SK-N-SH (cell line): ENCODE measurements around the gene KCNA10. TPM values are rescaled to one million over a fixed set of nuclear protein-coding genes. Genes with fewer than 3 reads are reported as not detected.

ENCODE experiments used
- CTCF ChIA-PET: fragments of 300-600, 350-600 bp; formaldehyde crosslinking; extraction: SDS; loops from one replicate; lab custom pipeline; 2021; lab: Yijun Ruan, JAX
- POLR2A ChIA-PET: fragments of 350-600 bp; sonication (Branson Sonifier 250); formaldehyde crosslinking; extraction: SDS; loops from one replicate; lab custom pipeline; 2020; ENCODE audit warnings: antibody characterized with exemption, inconsistent platforms; lab: Yijun Ruan, JAX
- DNase-seq: peaks from one replicate; pipeline ENCODE4 v3.0.0; 2012
- H2AFZ ChIP-seq: fragments of 200-600 bp; sonication (generic); 2 replicates; pipeline ENCODE4 v1.8.1; 2016; ENCODE audit warnings: antibody characterized with exemption, mild to moderate bottlenecking, low read depth
- H3F3A ChIP-seq: fragments of 200-600 bp; sonication (generic); replicated peaks from 2 replicates; pipeline ENCODE3; 2016; ENCODE audit warnings: antibody characterized with exemption, mild to moderate bottlenecking; ENCODE audit not compliant: insufficient read depth
- H3K27ac ChIP-seq, 2 experiments: fragments of 200-500 bp in 1 of 2; fragments of 200-600 bp in 1 of 2; sonication (Bioruptor generic) in 1 of 2; sonication (generic), shearing (Covaris generic) in 1 of 2; 2 replicates each; pipeline versions ENCODE4 v1.5.1 to v1.6.1; 2014 to 2016; ENCODE audit warnings: low read depth in 2 of 2, inconsistent platforms in 1 of 2, low read length in 1 of 2, mild to moderate bottlenecking in 1 of 2, mixed read lengths in 1 of 2
- H3K27me3 ChIP-seq: fragments of 200-600 bp; sonication (generic), shearing (Covaris generic); 2 replicates; pipeline ENCODE4 v1.6.1; 2016; ENCODE audit warnings: mixed run types; ENCODE audit not compliant: insufficient read depth
- H3K36me3 ChIP-seq, 2 experiments: fragments of 200-500 bp in 1 of 2; fragments of 200-600 bp in 1 of 2; sonication (Bioruptor generic) in 1 of 2; sonication (generic) in 1 of 2; replicated peaks in 1 of 2; 2 replicates each; pipeline versions ENCODE3 to v1.5.1; 2014 to 2016; ENCODE audit warnings: low read length in 1 of 2, mild to moderate bottlenecking in 1 of 2; ENCODE audit not compliant: insufficient read depth in 2 of 2, control insufficient read depth in 1 of 2
- H3K4me1 ChIP-seq, 2 experiments: fragments of 200-500 bp in 1 of 2; fragments of 200-600 bp in 1 of 2; sonication (Bioruptor generic) in 1 of 2; sonication (generic), shearing (Covaris generic) in 1 of 2; 2 replicates each; pipeline versions ENCODE4 v1.5.1 to v1.6.1; 2014 to 2016; ENCODE audit warnings: low read depth in 1 of 2, low read length in 1 of 2, mixed run types in 1 of 2; ENCODE audit not compliant: insufficient read depth in 2 of 2, control insufficient read depth in 1 of 2
- H3K4me2 ChIP-seq: fragments of 200-600 bp; sonication (generic), shearing (Covaris generic); 2 replicates; pipeline ENCODE4 v1.6.1; 2017; ENCODE audit warnings: mixed run types
- H3K4me3 ChIP-seq, 2 experiments: fragments of 200-500 bp in 1 of 2; fragments of 200-600 bp in 1 of 2; sonication (Bioruptor generic) in 1 of 2; sonication (generic), shearing (Covaris generic) in 1 of 2; 2 replicates each; pipeline versions ENCODE4 v1.5.1 to v1.8.1; 2014 to 2016; ENCODE audit warnings: low read depth in 2 of 2, inconsistent platforms in 1 of 2, low read length in 1 of 2, mild to moderate bottlenecking in 1 of 2, mixed read lengths in 1 of 2, moderate library complexity in 1 of 2
- H3K79me2 ChIP-seq: fragments of 200-600 bp; sonication (generic); 2 replicates; pipeline ENCODE4 v1.8.1; 2017; ENCODE audit warnings: mild to moderate bottlenecking; ENCODE audit not compliant: insufficient read depth
- H3K9ac ChIP-seq: fragments of 200-600 bp; sonication (generic); 2 replicates; pipeline ENCODE4 v1.6.1; 2017; ENCODE audit warnings: mixed run types
- H3K9me2 ChIP-seq: fragments of 200-600 bp; sonication (generic); 2 replicates; pipeline ENCODE4 v1.6.1; 2017; ENCODE audit warnings: mixed run types
- H3K9me3 ChIP-seq: fragments of 200-600 bp; sonication (generic); 2 replicates; pipeline ENCODE4 v1.6.1; 2017; ENCODE audit warnings: mixed run types, mild to moderate bottlenecking, moderate library complexity
- H4K20me1 ChIP-seq: fragments of 200-600 bp; sonication (generic); 2 replicates; pipeline ENCODE4 v1.6.1; 2017; ENCODE audit warnings: mild to moderate bottlenecking, mixed run types; ENCODE audit not compliant: insufficient read depth
- CTCF ChIP-seq: fragments of 200-600 bp; sonication (generic); IDR thresholded peaks from 2 replicates; pipeline ENCODE4 v1.6.1; 2017; ENCODE audit warnings: antibody characterized with exemption, mild to moderate bottlenecking, moderate library complexity
- ELF1 ChIP-seq: IDR thresholded peaks from 2 replicates; pipeline ENCODE4 v1.4.0; 2012
- FOXM1 ChIP-seq: IDR thresholded peaks from 2 replicates; pipeline ENCODE4 v1.4.0; 2012; ENCODE audit warnings: low read depth, mild to moderate bottlenecking
- GABPA ChIP-seq: IDR thresholded peaks from 2 replicates; pipeline ENCODE4 v1.4.0; 2012; ENCODE audit warnings: low read depth, mild to moderate bottlenecking
- IRF3 ChIP-seq: fragments of 150-350 bp; IDR thresholded peaks from 2 replicates; pipeline ENCODE4 v1.6.1; 2016; ENCODE audit warnings: mild to moderate bottlenecking, low read depth, low read length
- MXI1 ChIP-seq: IDR thresholded peaks from 2 replicates; pipeline ENCODE4 v1.6.1; 2012; ENCODE audit warnings: mild to moderate bottlenecking, low read depth, low read length, improper control_type of control experiment
- NFIC ChIP-seq: IDR thresholded peaks from 2 replicates; pipeline ENCODE4 v1.4.0; 2012; ENCODE audit warnings: borderline replicate concordance
- NRF1 ChIP-seq: IDR thresholded peaks from 2 replicates; pipeline ENCODE4 v1.6.1; 2012; ENCODE audit warnings: low read depth, mild to moderate bottlenecking, low read length
- RAD21 ChIP-seq: IDR thresholded peaks from 2 replicates; pipeline ENCODE4 v1.6.1; 2012; ENCODE audit warnings: mild to moderate bottlenecking, low read length
- RFX5 ChIP-seq: IDR thresholded peaks from 2 replicates; pipeline ENCODE4 v1.6.1; 2012; ENCODE audit warnings: mild to moderate bottlenecking, improper control_type of control experiment, low read length
- RXRA ChIP-seq: IDR thresholded peaks from 2 replicates; pipeline ENCODE4 v1.4.0; 2012; ENCODE audit warnings: low read depth, mild to moderate bottlenecking, borderline replicate concordance
- SIN3A ChIP-seq: IDR thresholded peaks from 2 replicates; pipeline ENCODE4 v1.6.1; 2012; ENCODE audit warnings: low read depth, mild to moderate bottlenecking, low read length, moderate library complexity, borderline replicate concordance
- SMC3 ChIP-seq: IDR thresholded peaks from 2 replicates; pipeline ENCODE4 v1.6.1; 2012; ENCODE audit warnings: low read depth, low read length, improper control_type of control experiment
- TAF1 ChIP-seq: IDR thresholded peaks from 2 replicates; pipeline ENCODE4 v1.6.1; 2012; ENCODE audit warnings: low read depth, mild to moderate bottlenecking, low read length, moderate library complexity, borderline replicate concordance
- WGBS: methylation state at CpG from one replicate; pipeline ENCODE4 v1.1.6; 2017; ENCODE audit warnings: low lambda C conversion rate; 5-methylcytosine and 5-hydroxymethylcytosine counted together
- polyA plus RNA-seq, 3 experiments: library from polyadenylated mRNA; depleted of rRNA; stranded (reverse); fragments of >200 nt; gene quantifications; 2 replicates each; pipeline ENCODE4 v1.2.3, GENCODE V29; 2012
- TF ChIP-seq, protein P1 (sequence below): IDR thresholded peaks from 2 replicates; pipeline ENCODE4 v1.4.0; 2012; ENCODE audit warnings: low read depth, borderline replicate concordance

KCNA10 gene
- polyA plus RNA-seq, 1 of the 3 experiments (the other 2 are of a cell fraction) = not detected

DNA sequence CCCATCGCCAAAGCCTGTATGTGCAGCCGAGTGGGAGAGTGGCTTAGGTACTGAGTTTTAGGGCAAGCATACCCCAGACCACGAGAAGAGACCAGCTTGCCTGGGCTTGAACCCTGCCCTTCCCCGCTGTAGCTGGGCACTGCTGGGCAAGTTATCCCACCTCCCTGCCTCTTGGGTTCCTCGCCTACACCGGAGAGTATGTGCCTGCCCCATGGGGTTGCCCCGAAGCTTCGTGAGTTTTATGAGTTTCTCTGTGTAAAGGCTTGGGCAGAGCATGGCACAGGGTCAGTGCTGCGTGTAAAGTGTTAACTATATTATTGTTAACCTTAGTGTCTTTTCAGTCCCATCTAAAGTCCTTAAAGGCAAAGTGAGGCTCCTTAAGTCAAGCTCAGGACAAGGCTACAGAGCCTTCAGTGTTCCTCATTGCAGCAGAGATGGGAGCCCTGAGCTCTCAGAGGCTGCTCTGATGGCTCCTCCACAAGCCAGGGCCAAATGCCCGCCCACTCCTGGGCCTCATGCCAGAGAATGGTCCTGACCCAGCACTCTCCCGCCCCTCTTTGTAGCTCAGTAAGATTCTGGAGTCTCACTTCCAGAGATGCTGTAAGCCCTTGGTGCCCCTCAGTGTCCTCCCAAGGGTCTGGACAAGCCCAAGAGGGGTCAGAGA lies 37.0 kb upstream of the KCNA10 start (continued):
- no peak for TF ChIP-seq MXI1

DNA sequence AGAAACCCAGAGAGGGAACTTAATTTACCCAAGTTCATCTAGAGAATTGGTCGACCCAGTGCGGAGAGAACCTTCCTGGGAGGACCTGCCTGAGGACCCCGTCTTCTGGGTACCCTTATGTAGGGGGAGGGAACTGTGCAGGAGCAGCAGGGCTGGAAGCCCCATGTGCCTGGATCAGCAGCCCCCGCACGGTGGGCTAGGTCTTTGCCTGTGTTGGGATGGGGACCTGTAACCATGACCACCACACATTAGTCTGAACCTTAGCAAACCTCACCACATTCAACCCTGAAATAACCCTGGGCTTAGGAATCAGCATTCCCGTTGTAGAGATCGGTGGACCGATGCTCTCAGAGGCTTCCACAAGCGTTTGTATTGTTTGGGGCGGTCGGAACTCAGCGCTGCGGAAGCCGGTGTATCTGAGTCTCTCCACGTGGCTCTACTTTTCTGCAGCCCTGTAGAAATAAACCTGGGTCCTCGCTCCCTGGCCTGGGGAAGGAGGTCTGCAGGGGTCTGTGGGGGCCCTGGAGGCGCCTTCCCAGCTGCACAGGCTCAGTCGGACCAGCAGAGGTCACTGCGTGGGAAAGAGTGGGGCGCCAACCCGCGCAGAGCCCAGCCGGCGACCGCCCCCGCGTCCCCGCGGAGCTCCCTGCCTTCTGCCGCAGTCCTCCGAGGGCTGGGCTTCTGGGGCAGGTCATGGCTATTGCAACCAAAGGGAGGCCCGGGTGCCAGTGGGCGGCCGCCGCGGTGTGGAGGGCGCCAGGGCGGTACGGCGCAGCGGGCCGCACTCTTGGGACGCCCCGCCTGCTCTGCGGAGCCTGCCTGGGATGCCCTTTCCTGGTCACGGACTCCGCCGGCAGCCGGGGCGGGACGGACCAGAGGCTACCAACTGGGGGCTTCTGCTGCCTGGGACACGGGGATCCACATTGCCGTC lies 36.2 kb upstream of the KCNA10 start:
- TF ChIP-seq CTCF = peak; percentile 59
- TF ChIP-seq NRF1 = peak; percentile 14; the same call in 1 of the 2 replicates
- TF ChIP-seq ELF1 = no peak
- TF ChIP-seq NFIC = no peak
- peak; percentile 42 for TF ChIP-seq RAD21
- TF ChIP-seq SMC3 = peak; percentile 44
- H3K4me3 ChIP-seq = peak overlapping the region; percentile 42 to 44; a peak in 3 of 4 replicates
- no peaks in the 10 kb centered on the region for H4K20me1 ChIP-seq
- peaks cover 15% of the 10 kb centered on the region; the same call in 1 of the 2 replicates for H3K27me3 ChIP-seq
- H3K9me3 ChIP-seq = no peaks in the 10 kb centered on the region
- peak; percentile 89 for DNase-seq
- no peaks in the 10 kb centered on the region for H3K79me2 ChIP-seq
- H2AFZ ChIP-seq = no peak overlapping the region
- H3K27ac ChIP-seq = no peak overlapping the region
- no peaks in the 10 kb centered on the region for H3K36me3 ChIP-seq
- POLR2A ChIA-PET = interaction anchor here (0.6 kb wide), 2 partner anchors 51 to 264 kb away, joined by 3 read pairs; partner anchors contain the start of gene KCNA2
- CTCF ChIA-PET = interaction anchor here (0.6 to 11.0 kb wide), 39 partner anchors 8 to 275 kb away, joined by 3 to 148 read pairs (median 4); partner anchors contain the start of genes KCNA10 and KCNA2
- peaks cover 0 to 9% of the 10 kb centered on the region in 2 experiments; a peak in 1 of 4 replicates for H3K4me1 ChIP-seq
- peak overlapping the region; percentile 57 for H3K4me2 ChIP-seq
- no peak overlapping the region for H3K9ac ChIP-seq
- 29% methylated on average over 15 of the region's 53 CpGs for WGBS
- H3F3A ChIP-seq = no peaks in the 10 kb centered on the region
- no peaks in the 10 kb centered on the region for H3K9me2 ChIP-seq

- Histone ChIP-seq H3K9me2 (no peaks in the 10 kb centered on the region), H3K36me3 (no peaks in the 10 kb centered on the region), H3K4me3 (no peak overlapping the region), H3K9me3 (no peaks in the 10 kb centered on the region), H2AFZ (no peak overlapping the region), H3K4me1 (peaks cover 0 to 9% of the 10 kb centered on the region in 2 experiments; a peak in 1 of 4 replicates), H3K79me2 (no peaks in the 10 kb centered on the region), H3K27ac (no peak overlapping the region), H3K27me3 (peaks cover 15% of the 10 kb centered on the region; the same call in 1 of the 2 replicates), H3K9ac (no peak overlapping the region), H3F3A (no peaks in the 10 kb centered on the region), H4K20me1 (no peaks in the 10 kb centered on the region), H3K4me2 (no peak overlapping the region)
- no peak for DNase-seq
- ChIA-PET POLR2A (no interaction called here), CTCF (interaction anchor here (1.3 to 11.0 kb wide), 3 partner anchors 29 to 215 kb away, joined by 3 to 148 read pairs (median 88); partner anchors contain the start of gene KCNA10)
- 57% methylated on average over 1 of the region's 1 CpG for WGBS
- TF ChIP-seq TAF1 = no peak
- no peak for TF ChIP-seq CTCF
- TF ChIP-seq FOXM1 = no peak
- TF ChIP-seq RFX5 = no peak
- no peak for TF ChIP-seq SIN3A
- TF ChIP-seq, protein P1, sequence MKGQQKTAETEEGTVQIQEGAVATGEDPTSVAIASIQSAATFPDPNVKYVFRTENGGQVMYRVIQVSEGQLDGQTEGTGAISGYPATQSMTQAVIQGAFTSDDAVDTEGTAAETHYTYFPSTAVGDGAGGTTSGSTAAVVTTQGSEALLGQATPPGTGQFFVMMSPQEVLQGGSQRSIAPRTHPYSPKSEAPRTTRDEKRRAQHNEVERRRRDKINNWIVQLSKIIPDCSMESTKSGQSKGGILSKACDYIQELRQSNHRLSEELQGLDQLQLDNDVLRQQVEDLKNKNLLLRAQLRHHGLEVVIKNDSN = no peak
- TF ChIP-seq GABPA = no peak
- no peak for TF ChIP-seq IRF3
- TF ChIP-seq RXRA = no peak
Measured at GRCh38 chr1:110551278-110551809, 32.4 kb upstream of the KCNA10 start.
